ENCODE results near the gene AGRP.

DNA sequence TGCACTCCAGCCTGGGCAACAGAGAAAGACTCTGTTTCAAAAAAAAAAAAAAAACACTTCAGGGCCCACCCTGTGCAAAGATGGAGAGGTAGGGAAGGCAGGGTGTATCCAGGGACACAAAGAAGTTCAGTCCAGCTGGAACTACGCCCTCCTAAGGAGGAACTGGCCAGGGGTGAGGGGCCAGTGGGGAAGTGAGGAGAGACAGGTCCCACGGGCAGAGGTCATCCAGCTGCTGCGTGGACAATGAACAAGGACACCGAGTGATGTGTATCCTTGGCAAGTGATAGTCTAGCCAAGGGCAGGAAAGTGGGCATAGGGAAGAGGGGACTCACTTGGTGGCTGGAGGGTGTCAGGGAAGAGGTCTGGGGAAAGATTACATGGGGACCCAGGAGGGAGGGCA, 35.9 kb upstream of the AGRP start:
- TF ChIP-seq, protein P1, sequence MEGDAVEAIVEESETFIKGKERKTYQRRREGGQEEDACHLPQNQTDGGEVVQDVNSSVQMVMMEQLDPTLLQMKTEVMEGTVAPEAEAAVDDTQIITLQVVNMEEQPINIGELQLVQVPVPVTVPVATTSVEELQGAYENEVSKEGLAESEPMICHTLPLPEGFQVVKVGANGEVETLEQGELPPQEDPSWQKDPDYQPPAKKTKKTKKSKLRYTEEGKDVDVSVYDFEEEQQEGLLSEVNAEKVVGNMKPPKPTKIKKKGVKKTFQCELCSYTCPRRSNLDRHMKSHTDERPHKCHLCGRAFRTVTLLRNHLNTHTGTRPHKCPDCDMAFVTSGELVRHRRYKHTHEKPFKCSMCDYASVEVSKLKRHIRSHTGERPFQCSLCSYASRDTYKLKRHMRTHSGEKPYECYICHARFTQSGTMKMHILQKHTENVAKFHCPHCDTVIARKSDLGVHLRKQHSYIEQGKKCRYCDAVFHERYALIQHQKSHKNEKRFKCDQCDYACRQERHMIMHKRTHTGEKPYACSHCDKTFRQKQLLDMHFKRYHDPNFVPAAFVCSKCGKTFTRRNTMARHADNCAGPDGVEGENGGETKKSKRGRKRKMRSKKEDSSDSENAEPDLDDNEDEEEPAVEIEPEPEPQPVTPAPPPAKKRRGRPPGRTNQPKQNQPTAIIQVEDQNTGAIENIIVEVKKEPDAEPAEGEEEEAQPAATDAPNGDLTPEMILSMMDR (conservative IDR thresholded peaks at IDR 0.05; ENCODE audit: low read length): no peak
- TF ChIP-seq EZH2phosphoT487 (IDR thresholded peaks at IDR 0.05; ENCODE audit: borderline replicate concordance, low read depth, low read length): no peak

Measured in OCI-LY7 (cell line).